ENCODE results near the gene DESI1. TPM values are rescaled to one million over a fixed set of nuclear protein-coding genes. Genes with fewer than 3 reads are reported as not detected.
A peak's percentile ranks its signal among the peaks of the same experiment; 100 is the strongest.

The DESI1 gene
- total and polyA plus RNA-seq, 2 of the 13 experiments (the other 11 are each of a cell fraction or from before 2014, with no cell fraction given), result 21.6 to 29.2 TPM

DNA sequence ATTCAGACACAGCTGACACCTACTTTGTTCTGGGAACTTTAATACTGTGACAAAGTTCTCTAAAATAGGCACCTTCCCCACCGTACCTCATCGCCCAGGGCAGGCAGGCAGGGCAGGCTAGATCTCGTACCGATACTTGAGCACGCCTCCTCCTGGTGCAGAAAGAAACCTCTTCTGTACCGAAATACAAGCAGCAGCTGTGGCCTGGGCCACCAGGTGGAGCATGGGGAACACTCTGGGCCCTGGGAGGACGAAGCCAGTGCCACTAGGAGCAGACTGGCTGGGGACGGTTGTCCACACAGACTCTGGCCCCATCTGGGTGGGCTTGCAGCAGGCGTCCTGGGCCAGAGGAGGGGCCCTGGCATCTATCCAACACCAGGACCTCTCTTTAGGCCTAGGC, 44.0 kb downstream of the DESI1 start (continued):
- TF ChIP-seq, protein P1, sequence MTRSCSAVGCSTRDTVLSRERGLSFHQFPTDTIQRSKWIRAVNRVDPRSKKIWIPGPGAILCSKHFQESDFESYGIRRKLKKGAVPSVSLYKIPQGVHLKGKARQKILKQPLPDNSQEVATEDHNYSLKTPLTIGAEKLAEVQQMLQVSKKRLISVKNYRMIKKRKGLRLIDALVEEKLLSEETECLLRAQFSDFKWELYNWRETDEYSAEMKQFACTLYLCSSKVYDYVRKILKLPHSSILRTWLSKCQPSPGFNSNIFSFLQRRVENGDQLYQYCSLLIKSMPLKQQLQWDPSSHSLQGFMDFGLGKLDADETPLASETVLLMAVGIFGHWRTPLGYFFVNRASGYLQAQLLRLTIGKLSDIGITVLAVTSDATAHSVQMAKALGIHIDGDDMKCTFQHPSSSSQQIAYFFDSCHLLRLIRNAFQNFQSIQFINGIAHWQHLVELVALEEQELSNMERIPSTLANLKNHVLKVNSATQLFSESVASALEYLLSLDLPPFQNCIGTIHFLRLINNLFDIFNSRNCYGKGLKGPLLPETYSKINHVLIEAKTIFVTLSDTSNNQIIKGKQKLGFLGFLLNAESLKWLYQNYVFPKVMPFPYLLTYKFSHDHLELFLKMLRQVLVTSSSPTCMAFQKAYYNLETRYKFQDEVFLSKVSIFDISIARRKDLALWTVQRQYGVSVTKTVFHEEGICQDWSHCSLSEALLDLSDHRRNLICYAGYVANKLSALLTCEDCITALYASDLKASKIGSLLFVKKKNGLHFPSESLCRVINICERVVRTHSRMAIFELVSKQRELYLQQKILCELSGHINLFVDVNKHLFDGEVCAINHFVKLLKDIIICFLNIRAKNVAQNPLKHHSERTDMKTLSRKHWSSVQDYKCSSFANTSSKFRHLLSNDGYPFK (CRISPR knock-in tag; IDR thresholded peaks at IDR 0.05; ENCODE audit: borderline replicate concordance), result 0 out of 2 replicates have a peak, but pooled peaks have one; percentile 31
- TF ChIP-seq CERS6 (CRISPR knock-in tag; IDR thresholded peaks at IDR 0.05) (no peak), ZNF431 (CRISPR knock-in tag; IDR thresholded peaks at IDR 0.05; ENCODE audit: borderline replicate concordance, low read depth) (no peak), MIXL1 (CRISPR knock-in tag; IDR thresholded peaks at IDR 0.05) (peak; percentile 51; the same call in 1 of the 2 replicates), ZNF180 (CRISPR knock-in tag; IDR thresholded peaks at IDR 0.05; ENCODE audit: borderline replicate concordance, low read depth) (no peak), ZFP36L2 (CRISPR knock-in tag; IDR thresholded peaks at IDR 0.05) (no peak), ZNF160 (CRISPR knock-in tag; IDR thresholded peaks at IDR 0.05) (no peak), SMAD9 (CRISPR knock-in tag; IDR thresholded peaks at IDR 0.05) (no peak), REL (CRISPR knock-in tag; conservative IDR thresholded peaks at IDR 0.05) (no peak), PLRG1 (conservative IDR thresholded peaks at IDR 0.05) (no peak), KLF12 (CRISPR knock-in tag; IDR thresholded peaks at IDR 0.05; ENCODE audit: borderline replicate concordance) (no peak), ZNF530 (CRISPR knock-in tag; IDR thresholded peaks at IDR 0.05; ENCODE audit: low read depth) (no peak), FOXO1 (CRISPR knock-in tag; IDR thresholded peaks at IDR 0.05) (peak; percentile 36; the same call in 1 of the 2 replicates)
- TF ChIP-seq, protein P2, sequence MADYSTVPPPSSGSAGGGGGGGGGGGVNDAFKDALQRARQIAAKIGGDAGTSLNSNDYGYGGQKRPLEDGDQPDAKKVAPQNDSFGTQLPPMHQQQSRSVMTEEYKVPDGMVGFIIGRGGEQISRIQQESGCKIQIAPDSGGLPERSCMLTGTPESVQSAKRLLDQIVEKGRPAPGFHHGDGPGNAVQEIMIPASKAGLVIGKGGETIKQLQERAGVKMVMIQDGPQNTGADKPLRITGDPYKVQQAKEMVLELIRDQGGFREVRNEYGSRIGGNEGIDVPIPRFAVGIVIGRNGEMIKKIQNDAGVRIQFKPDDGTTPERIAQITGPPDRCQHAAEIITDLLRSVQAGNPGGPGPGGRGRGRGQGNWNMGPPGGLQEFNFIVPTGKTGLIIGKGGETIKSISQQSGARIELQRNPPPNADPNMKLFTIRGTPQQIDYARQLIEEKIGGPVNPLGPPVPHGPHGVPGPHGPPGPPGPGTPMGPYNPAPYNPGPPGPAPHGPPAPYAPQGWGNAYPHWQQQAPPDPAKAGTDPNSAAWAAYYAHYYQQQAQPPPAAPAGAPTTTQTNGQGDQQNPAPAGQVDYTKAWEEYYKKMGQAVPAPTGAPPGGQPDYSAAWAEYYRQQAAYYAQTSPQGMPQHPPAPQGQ (CRISPR knock-in tag; IDR thresholded peaks at IDR 0.05; ENCODE audit: borderline replicate concordance), result no peak
- TF ChIP-seq, protein P3, sequence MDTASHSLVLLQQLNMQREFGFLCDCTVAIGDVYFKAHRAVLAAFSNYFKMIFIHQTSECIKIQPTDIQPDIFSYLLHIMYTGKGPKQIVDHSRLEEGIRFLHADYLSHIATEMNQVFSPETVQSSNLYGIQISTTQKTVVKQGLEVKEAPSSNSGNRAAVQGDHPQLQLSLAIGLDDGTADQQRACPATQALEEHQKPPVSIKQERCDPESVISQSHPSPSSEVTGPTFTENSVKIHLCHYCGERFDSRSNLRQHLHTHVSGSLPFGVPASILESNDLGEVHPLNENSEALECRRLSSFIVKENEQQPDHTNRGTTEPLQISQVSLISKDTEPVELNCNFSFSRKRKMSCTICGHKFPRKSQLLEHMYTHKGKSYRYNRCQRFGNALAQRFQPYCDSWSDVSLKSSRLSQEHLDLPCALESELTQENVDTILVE (CRISPR knock-in tag; IDR thresholded peaks at IDR 0.05), result no peak
- TF ChIP-seq, protein P4, sequence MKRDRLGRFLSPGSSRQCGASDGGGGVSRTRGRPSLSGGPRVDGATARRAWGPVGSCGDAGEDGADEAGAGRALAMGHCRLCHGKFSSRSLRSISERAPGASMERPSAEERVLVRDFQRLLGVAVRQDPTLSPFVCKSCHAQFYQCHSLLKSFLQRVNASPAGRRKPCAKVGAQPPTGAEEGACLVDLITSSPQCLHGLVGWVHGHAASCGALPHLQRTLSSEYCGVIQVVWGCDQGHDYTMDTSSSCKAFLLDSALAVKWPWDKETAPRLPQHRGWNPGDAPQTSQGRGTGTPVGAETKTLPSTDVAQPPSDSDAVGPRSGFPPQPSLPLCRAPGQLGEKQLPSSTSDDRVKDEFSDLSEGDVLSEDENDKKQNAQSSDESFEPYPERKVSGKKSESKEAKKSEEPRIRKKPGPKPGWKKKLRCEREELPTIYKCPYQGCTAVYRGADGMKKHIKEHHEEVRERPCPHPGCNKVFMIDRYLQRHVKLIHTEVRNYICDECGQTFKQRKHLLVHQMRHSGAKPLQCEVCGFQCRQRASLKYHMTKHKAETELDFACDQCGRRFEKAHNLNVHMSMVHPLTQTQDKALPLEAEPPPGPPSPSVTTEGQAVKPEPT (CRISPR knock-in tag; IDR thresholded peaks at IDR 0.05; ENCODE audit: low read depth), result no peak
- TF ChIP-seq, protein P5, sequence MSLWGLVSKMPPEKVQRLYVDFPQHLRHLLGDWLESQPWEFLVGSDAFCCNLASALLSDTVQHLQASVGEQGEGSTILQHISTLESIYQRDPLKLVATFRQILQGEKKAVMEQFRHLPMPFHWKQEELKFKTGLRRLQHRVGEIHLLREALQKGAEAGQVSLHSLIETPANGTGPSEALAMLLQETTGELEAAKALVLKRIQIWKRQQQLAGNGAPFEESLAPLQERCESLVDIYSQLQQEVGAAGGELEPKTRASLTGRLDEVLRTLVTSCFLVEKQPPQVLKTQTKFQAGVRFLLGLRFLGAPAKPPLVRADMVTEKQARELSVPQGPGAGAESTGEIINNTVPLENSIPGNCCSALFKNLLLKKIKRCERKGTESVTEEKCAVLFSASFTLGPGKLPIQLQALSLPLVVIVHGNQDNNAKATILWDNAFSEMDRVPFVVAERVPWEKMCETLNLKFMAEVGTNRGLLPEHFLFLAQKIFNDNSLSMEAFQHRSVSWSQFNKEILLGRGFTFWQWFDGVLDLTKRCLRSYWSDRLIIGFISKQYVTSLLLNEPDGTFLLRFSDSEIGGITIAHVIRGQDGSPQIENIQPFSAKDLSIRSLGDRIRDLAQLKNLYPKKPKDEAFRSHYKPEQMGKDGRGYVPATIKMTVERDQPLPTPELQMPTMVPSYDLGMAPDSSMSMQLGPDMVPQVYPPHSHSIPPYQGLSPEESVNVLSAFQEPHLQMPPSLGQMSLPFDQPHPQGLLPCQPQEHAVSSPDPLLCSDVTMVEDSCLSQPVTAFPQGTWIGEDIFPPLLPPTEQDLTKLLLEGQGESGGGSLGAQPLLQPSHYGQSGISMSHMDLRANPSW (CRISPR knock-in tag; IDR thresholded peaks at IDR 0.05; ENCODE audit: borderline replicate concordance), result no peak

Measured in HepG2 (cell line).